HEK293 (cell line): Measurements from ENCODE around the gene ATP8A2.
A peak's percentile ranks its signal among the peaks of the same experiment; 100 is the strongest.

ENCODE experiments used
- CTCF ChIA-PET: fragments of 350-600 bp; formaldehyde crosslinking; extraction: SDS; loops from one replicate; lab custom pipeline; 2021; ENCODE audit warnings: antibody characterized with exemption; lab: Yijun Ruan, JAX
- POLR2A ChIA-PET: fragments of 300-600 bp; formaldehyde crosslinking; extraction: SDS; loops from one replicate; lab custom pipeline; 2020; ENCODE audit warnings: antibody characterized with exemption, inconsistent platforms; lab: Yijun Ruan, JAX
- H3K27ac ChIP-seq: fragments of 200-500 bp; sonication (Bioruptor generic); 2 replicates; pipeline ENCODE4 v1.5.1; 2014; ENCODE audit warnings: low read depth, low read length, control low read depth, inconsistent platforms; ENCODE audit errors: extremely low read depth
- H3K36me3 ChIP-seq, 2 experiments: fragments of 200-500 bp in 1 of 2; sonication (Bioruptor generic) in 1 of 2; 1 replicate in 1 of 2; 2 replicates in 1 of 2; pipeline ENCODE4 v1.5.1; 2014 to 2017; ENCODE audit warnings: inconsistent platforms in 2 of 2, low read length in 2 of 2; ENCODE audit not compliant: control insufficient read depth in 2 of 2, insufficient read depth in 1 of 2
- H3K4me1 ChIP-seq: fragments of 200-500 bp; sonication (Bioruptor generic); 2 replicates; pipeline ENCODE4 v1.5.1; 2014; ENCODE audit warnings: mild to moderate bottlenecking, low read length, inconsistent platforms; ENCODE audit not compliant: control insufficient read depth, insufficient read depth
- H3K4me3 ChIP-seq: 2 replicates; pipeline ENCODE4 v1.5.1; 2011; ENCODE audit warnings: low read depth, mild to moderate bottlenecking, control low read depth, low read length, moderate library complexity
- H3K9me3 ChIP-seq: fragments of 200-500 bp; sonication (Bioruptor generic); 2 replicates; pipeline ENCODE4 v1.5.1; 2014; ENCODE audit warnings: low read depth, low read length, inconsistent platforms; ENCODE audit not compliant: control insufficient read depth, insufficient read depth
- AEBP2 ChIP-seq: fragments of 450-650 bp; formaldehyde crosslinking; IDR thresholded peaks from 2 replicates; pipeline ENCODE4 v1.5.1; 2016; ENCODE audit warnings: missing biosample characterization, missing genetic modification characterization, borderline replicate concordance
- GLI2 ChIP-seq: fragments of 450-650 bp; formaldehyde crosslinking; IDR thresholded peaks from 2 replicates; pipeline ENCODE4; 2017; ENCODE audit warnings: missing biosample characterization, missing genetic modification characterization, low read depth, borderline replicate concordance
- ZEB2 ChIP-seq: fragments of 450-650 bp; formaldehyde crosslinking; IDR thresholded peaks from 2 replicates; pipeline ENCODE4 v1.5.1; 2016; ENCODE audit warnings: missing biosample characterization, missing genetic modification characterization
- ZNF114 ChIP-seq: fragments of 450-650 bp; formaldehyde crosslinking; IDR thresholded peaks from 2 replicates; pipeline ENCODE4 v1.5.0; 2017; ENCODE audit warnings: missing biosample characterization, missing genetic modification characterization
- ZNF138 ChIP-seq: fragments of 450-650 bp; formaldehyde crosslinking; IDR thresholded peaks from 2 replicates; pipeline ENCODE4 v1.5.1; 2016; ENCODE audit warnings: missing biosample characterization, missing genetic modification characterization, borderline replicate concordance
- ZNF266 ChIP-seq: fragments of 450-650 bp; formaldehyde crosslinking; IDR thresholded peaks from 2 replicates; pipeline ENCODE4 v1.5.1; 2016; ENCODE audit warnings: missing biosample characterization, missing genetic modification characterization, low read depth
- ZNF366 ChIP-seq: fragments of 450-650 bp; formaldehyde crosslinking; conservative IDR thresholded peaks from 2 replicates; pipeline ENCODE4 v1.5.1; 2016; ENCODE audit warnings: missing biosample characterization, missing genetic modification characterization
- ZNF404 ChIP-seq: fragments of 450-650 bp; formaldehyde crosslinking; IDR thresholded peaks from 2 replicates; pipeline ENCODE4 v1.5.1; 2017; ENCODE audit warnings: missing biosample characterization, missing genetic modification characterization
- ZNF426 ChIP-seq: fragments of 450-650 bp; formaldehyde crosslinking; IDR thresholded peaks from 2 replicates; pipeline ENCODE4 v1.5.1; 2017; ENCODE audit warnings: missing biosample characterization, missing genetic modification characterization, mild to moderate bottlenecking, inconsistent platforms, moderate library complexity
- ZNF433 ChIP-seq: fragments of 450-650 bp; formaldehyde crosslinking; IDR thresholded peaks from 2 replicates; pipeline ENCODE4 v1.5.1; 2016; ENCODE audit warnings: missing biosample characterization, missing genetic modification characterization, low read depth
- ZNF510 ChIP-seq: fragments of 450-650 bp; formaldehyde crosslinking; IDR thresholded peaks from 2 replicates; pipeline ENCODE4 v1.5.1; 2018; ENCODE audit warnings: mild to moderate bottlenecking, missing genetic modification characterization, missing biosample characterization; ENCODE audit not compliant: insufficient replicate concordance
- ZNF518A ChIP-seq: fragments of 450-650 bp; formaldehyde crosslinking; conservative IDR thresholded peaks from 2 replicates; pipeline ENCODE4 v1.5.1; 2016; ENCODE audit warnings: low read depth, missing biosample characterization, missing genetic modification characterization
- ZNF558 ChIP-seq: fragments of 450-650 bp; formaldehyde crosslinking; IDR thresholded peaks from 2 replicates; pipeline ENCODE4 v1.5.1; 2016; ENCODE audit warnings: missing biosample characterization, missing genetic modification characterization
- ZNF623 ChIP-seq: fragments of 450-650 bp; formaldehyde crosslinking; IDR thresholded peaks from 2 replicates; pipeline ENCODE4 v1.5.1; 2016; ENCODE audit warnings: missing biosample characterization, missing genetic modification characterization
- ZNF629 ChIP-seq: fragments of 450-650 bp; formaldehyde crosslinking; IDR thresholded peaks from 2 replicates; pipeline ENCODE4 v1.5.1; 2017; ENCODE audit warnings: missing biosample characterization, missing genetic modification characterization
- ZNF830 ChIP-seq: fragments of 450-650 bp; IDR thresholded peaks from 2 replicates; pipeline ENCODE4 v1.5.0; 2018; ENCODE audit warnings: missing biosample characterization, missing genetic modification characterization, low read depth, mild to moderate bottlenecking, moderate library complexity

Gene ATP8A2

DNA sequence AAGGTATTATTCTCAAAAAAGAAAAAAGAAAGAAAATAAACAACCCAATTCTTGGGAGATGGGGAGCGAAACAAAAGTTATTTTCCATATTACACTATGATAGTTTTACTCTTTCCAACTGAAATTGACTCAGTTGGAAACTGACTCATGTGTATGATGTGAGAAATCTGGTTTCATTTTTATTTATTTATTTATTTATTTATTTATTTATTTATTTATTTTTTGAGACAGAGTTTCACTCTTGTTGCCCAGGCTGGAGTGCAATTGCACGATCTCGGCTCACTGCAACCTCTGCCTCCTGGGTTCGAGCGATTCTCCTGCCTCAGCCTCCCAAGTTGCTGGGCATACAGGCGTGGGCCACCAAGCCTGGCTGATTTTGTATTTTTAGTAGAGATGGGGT is 11.3 kb upstream of the ATP8A2 start (continued):
- peak; percentile 73 for TF ChIP-seq ZNF518A (tag by site-specific recombination)
- 0 out of 2 replicates have a peak, but pooled peaks have one; percentile 14 for TF ChIP-seq ZNF629 (tag by site-specific recombination)
- TF ChIP-seq ZNF266 (tag by site-specific recombination): 0 out of 2 replicates have a peak, but pooled peaks have one; percentile 32
- 0 out of 2 replicates have a peak, but pooled peaks have one; percentile 24 for TF ChIP-seq AEBP2
- peak; percentile 57 for TF ChIP-seq ZNF623 (tag by site-specific recombination)
- 0 out of 2 replicates have a peak, but pooled peaks have one; percentile 37 for TF ChIP-seq ZNF433 (tag by site-specific recombination)
- peak; percentile 69 for TF ChIP-seq ZNF426 (tag by site-specific recombination)
- peak; percentile 16 for TF ChIP-seq ZNF510 (tag by site-specific recombination)

DNA sequence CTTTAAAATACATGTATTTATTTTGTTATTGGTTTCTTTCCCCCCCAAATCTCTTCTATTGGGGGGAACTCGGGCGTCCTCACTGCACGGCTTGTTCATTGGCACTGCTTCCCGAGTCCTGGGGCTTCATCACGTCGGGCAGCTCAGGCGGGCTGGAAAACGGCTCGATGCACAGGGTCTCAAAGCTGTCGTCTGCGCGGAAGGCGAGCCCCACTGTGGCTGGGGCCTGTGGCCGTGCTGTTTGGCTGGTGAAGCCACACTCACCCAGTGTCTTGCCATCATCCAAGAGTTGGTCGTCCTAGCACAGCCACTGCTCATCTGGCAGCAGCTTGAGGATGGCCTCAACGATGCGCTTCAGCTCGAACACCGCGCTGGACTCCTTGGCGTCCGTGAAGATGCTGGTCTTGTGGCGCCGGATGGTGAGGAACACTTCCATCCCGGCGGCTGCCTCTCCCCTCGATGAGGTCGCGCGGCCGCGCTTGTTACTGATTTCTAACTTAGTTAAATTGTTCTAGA is 6.0 kb upstream of the ATP8A2 start:
- ChIA-PET CTCF (interaction anchor here (0.6 kb wide), 1 partner anchor 9 kb away, joined by 3 read pairs; no protein-coding TSS in a partner anchor), POLR2A (no interaction called here)
- no peak overlapping the region for H3K4me3 ChIP-seq
- no peak overlapping the region for H3K27ac ChIP-seq
- no peak for TF ChIP-seq ZNF114 (tag by site-specific recombination)
- no peak for TF ChIP-seq ZNF404
- no peak for TF ChIP-seq ZNF518A (tag by site-specific recombination)
- TF ChIP-seq GLI2 (tag by site-specific recombination): no peak
- TF ChIP-seq ZEB2 (tag by site-specific recombination): no peak
- no peak for TF ChIP-seq ZNF558 (tag by site-specific recombination)
- no peak for TF ChIP-seq ZNF366 (tag by site-specific recombination)
- TF ChIP-seq ZNF830 (tag by site-specific recombination): no peak
- TF ChIP-seq ZNF138: no peak
- H3K4me1 ChIP-seq: no peaks in the 10 kb centered on the region
- no peaks in the 10 kb centered on the region for H3K36me3 ChIP-seq
- H3K9me3 ChIP-seq: no peaks in the 10 kb centered on the region
